GM23248 (cell line): ENCODE measurements around the gene IFNLR1. TPM values are rescaled to one million over a fixed set of nuclear protein-coding genes. Genes with fewer than 3 reads are reported as not detected.
"Not testable (repeated sequence)": the region's sequence is repeated elsewhere in the genome, so short reads cannot be mapped to it uniquely, and the experiment has no call there.

Source experiments
- DNase-seq: peaks from one replicate; pipeline ENCODE4 v3.0.0-alpha.2; 2015
- H2AFZ ChIP-seq: fragments of 200-600 bp; sonication (generic); 2 replicates; pipeline ENCODE4 v1.6.1; 2016; ENCODE audit warnings: antibody characterized with exemption
- H3F3A ChIP-seq: fragments of 200-600 bp; sonication (generic); 2 replicates; pipeline ENCODE4 v1.6.1; 2016; ENCODE audit warnings: mild to moderate bottlenecking, antibody characterized with exemption, mixed run types; ENCODE audit not compliant: insufficient read depth
- H3K27ac ChIP-seq: fragments of 200-600 bp; sonication (generic); 2 replicates; pipeline ENCODE4 v1.5.1; 2016; ENCODE audit warnings: mild to moderate bottlenecking
- H3K27me3 ChIP-seq: fragments of 200-600 bp; sonication (generic); replicated peaks from 2 replicates; pipeline ENCODE4 v1.6.1; 2016; ENCODE audit warnings: mild to moderate bottlenecking; ENCODE audit not compliant: insufficient read depth
- H3K36me3 ChIP-seq: fragments of 200-600 bp; sonication (generic); 2 replicates; pipeline ENCODE4 v1.6.1; 2016; ENCODE audit warnings: low read depth, mild to moderate bottlenecking
- H3K4me1 ChIP-seq: fragments of 200-600 bp; sonication (generic); 2 replicates; pipeline ENCODE4 v1.6.1; 2016; ENCODE audit warnings: mild to moderate bottlenecking; ENCODE audit not compliant: insufficient read depth
- H3K4me2 ChIP-seq: fragments of 200-600 bp; sonication (generic); one replicate; pipeline ENCODE4 v1.6.1; 2016; ENCODE audit warnings: mild to moderate bottlenecking; ENCODE audit not compliant: unreplicated experiment
- H3K4me3 ChIP-seq: fragments of 200-600 bp; sonication (generic); 2 replicates; pipeline ENCODE4 v1.5.1; 2016; ENCODE audit warnings: mild to moderate bottlenecking
- H3K79me2 ChIP-seq: fragments of 200-600 bp; sonication (generic); 2 replicates; pipeline ENCODE4 v1.6.1; 2016; ENCODE audit warnings: mild to moderate bottlenecking; ENCODE audit not compliant: insufficient read depth
- H3K9ac ChIP-seq: fragments of 200-600 bp; sonication (generic); 2 replicates; pipeline ENCODE4 v1.6.1; 2016; ENCODE audit warnings: mild to moderate bottlenecking
- H3K9me2 ChIP-seq: fragments of 200-600 bp; sonication (generic); 2 replicates; pipeline ENCODE4 v1.6.1; 2016; ENCODE audit warnings: mixed run types, mild to moderate bottlenecking, moderate library complexity; ENCODE audit not compliant: insufficient read depth
- H3K9me3 ChIP-seq: fragments of 200-600 bp; sonication (generic); one replicate; pipeline ENCODE4 v1.6.1; 2017; ENCODE audit warnings: low read depth
- H4K20me1 ChIP-seq: fragments of 200-600 bp; sonication (generic); 2 replicates; pipeline ENCODE4 v1.6.0; 2016; ENCODE audit not compliant: insufficient read depth
- EZH2 ChIP-seq: fragments of 200-600 bp; sonication (generic); IDR thresholded peaks from 2 replicates; pipeline ENCODE4 v1.6.1; 2018; ENCODE audit warnings: antibody characterized with exemption, mild to moderate bottlenecking; ENCODE audit not compliant: insufficient read depth, poor library complexity, severe bottlenecking
- EZH2phosphoT487 ChIP-seq: fragments of 200-600 bp; sonication (generic); IDR thresholded peaks from 2 replicates; pipeline ENCODE4 v1.6.1; 2018; ENCODE audit warnings: antibody characterized with exemption, moderate library complexity, mild to moderate bottlenecking, low read depth; ENCODE audit not compliant: insufficient read depth
- WGBS, 2 experiments: methylation state at CpG; one replicate each; pipeline ENCODE4 v1.1.6; 2015 to 2017; ENCODE audit warnings: low lambda C conversion rate in 2 of 2, low coverage in 1 of 2; ENCODE audit errors: missing lambda C conversion rate in 2 of 2; 5-methylcytosine and 5-hydroxymethylcytosine counted together
- in situ Hi-C: fragments of 300-500 bp; cut with MboI; formaldehyde crosslinking; loops from 2 replicates; pipeline ENCODE4 v1.15.0; 2020
- polyA plus RNA-seq: library from polyadenylated mRNA; unstranded; fragments of >200 nt; fragmentation: Nextera tagmentation; extraction: Ambion mirVana; gene quantifications from 2 replicates; pipeline ENCODE4 v1.2.1, GENCODE V29; 2016
- total RNA-seq: library from RNA; depleted of rRNA; stranded (reverse); fragments of >200 nt; shearing (Covaris generic); gene quantifications from 2 replicates; pipeline ENCODE4 v1.2.3, GENCODE V29; 2014

The IFNLR1 gene
- total and polyA plus RNA-seq, 2 experiments from 2014 or later, result not detected

- peaks cover 10% of the 10 kb centered on the region for H3F3A ChIP-seq
- no peak overlapping the region for H3K4me2 ChIP-seq
- no peaks in the 10 kb centered on the region for H3K36me3 ChIP-seq
- H3K27me3 ChIP-seq, result no peaks in the 10 kb centered on the region
- H3K27ac ChIP-seq, result no peak overlapping the region
- no peaks in the 10 kb centered on the region for H3K9me3 ChIP-seq
- 49 to 50% methylated on average over 6 of the region's 6 CpGs for WGBS, 2 experiments
- no peak for DNase-seq
- H4K20me1 ChIP-seq, result no peaks in the 10 kb centered on the region
- no peaks in the 10 kb centered on the region for H3K4me1 ChIP-seq
- no peak overlapping the region for H3K4me3 ChIP-seq
- no peak overlapping the region for H2AFZ ChIP-seq
- H3K9me2 ChIP-seq, result no peaks in the 10 kb centered on the region
- in situ Hi-C loops, result loop anchor here (10.0 kb wide), 1 partner anchor 427 kb away; no protein-coding TSS in a partner anchor
- no peak overlapping the region for H3K9ac ChIP-seq
- no peak for TF ChIP-seq EZH2
- no peak for TF ChIP-seq EZH2phosphoT487
- no peaks in the 10 kb centered on the region for H3K79me2 ChIP-seq
Measured at GRCh38 chr1:24207709-24208108, 20.6 kb upstream of the IFNLR1 start.

GRCh38 chr1:24207395-24207687 is 20.3 kb upstream of the IFNLR1 start:
- in situ Hi-C loops, result loop anchor here (10.0 kb wide), 1 partner anchor 427 kb away; no protein-coding TSS in a partner anchor

GRCh38 chr1:24206516-24207394 is 19.7 kb upstream of the IFNLR1 start:
- Histone ChIP-seq H3K27me3 (no peaks in the 10 kb centered on the region), H3K36me3 (no peaks in the 10 kb centered on the region), H3K4me2 (no peak overlapping the region), H3K4me3 (no peak overlapping the region), H3K9ac (no peak overlapping the region), H3K4me1 (no peaks in the 10 kb centered on the region), H3F3A (peaks cover 3% of the 10 kb centered on the region), H3K9me3 (no peaks in the 10 kb centered on the region), H2AFZ (no peak overlapping the region), H3K79me2 (no peaks in the 10 kb centered on the region), H3K27ac (no peak overlapping the region), H3K9me2 (no peaks in the 10 kb centered on the region), H4K20me1 (no peaks in the 10 kb centered on the region)
- in situ Hi-C loops, result loop anchor here (10.0 kb wide), 1 partner anchor 428 kb away; no protein-coding TSS in a partner anchor
- WGBS, 2 experiments, result 44 to 52% methylated on average over 12 of the region's 12 CpGs
- no peak for DNase-seq
- TF ChIP-seq EZH2phosphoT487 (no peak), EZH2 (no peak)

More at GRCh38 chr1:24207395-24207687, 20.3 kb upstream of the IFNLR1 start:
- H3K27ac ChIP-seq, H3K4me3 ChIP-seq, H3K9me3 ChIP-seq, H2AFZ ChIP-seq, H3K4me2 ChIP-seq, H3K9ac ChIP-seq, DNase-seq, H3K27me3 ChIP-seq, H3K9me2 ChIP-seq, H3K4me1 ChIP-seq, H3K79me2 ChIP-seq, H3F3A ChIP-seq, H4K20me1 ChIP-seq, H3K36me3 ChIP-seq: not testable (repeated sequence)
- WGBS, 2 experiments, result 69 to 77% methylated on average over 9 of the region's 9 CpGs

- in situ Hi-C loops, result loop anchor here (10.0 kb wide), 1 partner anchor 429 kb away; no protein-coding TSS in a partner anchor
- H3K79me2 ChIP-seq, result no peaks in the 10 kb centered on the region
- no peaks in the 10 kb centered on the region for H3K36me3 ChIP-seq
Measured at GRCh38 chr1:24206083-24206464, 19.0 kb upstream of the IFNLR1 start.

More at GRCh38 chr1:24206083-24206464, 19.0 kb upstream of the IFNLR1 start:
- no peak overlapping the region for H2AFZ ChIP-seq
- no peak for DNase-seq
- H3F3A ChIP-seq, result no peaks in the 10 kb centered on the region; the same call in 1 of the 2 replicates
- H4K20me1 ChIP-seq, result no peaks in the 10 kb centered on the region
- no peaks in the 10 kb centered on the region for H3K4me1 ChIP-seq
- no peaks in the 10 kb centered on the region for H3K27me3 ChIP-seq
- H3K4me2 ChIP-seq, result no peak overlapping the region
- TF ChIP-seq EZH2phosphoT487 (no peak), EZH2 (no peak)
- H3K9ac ChIP-seq, result no peak overlapping the region
- H3K4me3 ChIP-seq, result no peak overlapping the region
- no peaks in the 10 kb centered on the region for H3K9me2 ChIP-seq
- H3K27ac ChIP-seq, result no peak overlapping the region
- 63 to 82% methylated on average over 5 to 12 of the region's 12 CpGs for WGBS, 2 experiments
- H3K9me3 ChIP-seq, result no peaks in the 10 kb centered on the region
